GM20431 (cell line): ENCODE data around the gene RARB.

Source experiments
- in situ Hi-C: fragments of 300-500 bp; cut with MseI, MboI; formaldehyde crosslinking; loops from one replicate; pipeline ENCODE4 v1.15.0; 2020; ENCODE audit warnings: low sequenced_read_pairs; ENCODE audit not compliant: unreplicated experiment

RARB gene

GRCh38 chr3:25465266-25465860 lies 37.3 kb downstream of the RARB start:
- in situ Hi-C loops: no loop called here

- in situ Hi-C loops: no loop called here
Observed at GRCh38 chr3:25468866-25469319, 40.8 kb downstream of the RARB start.

DNA sequence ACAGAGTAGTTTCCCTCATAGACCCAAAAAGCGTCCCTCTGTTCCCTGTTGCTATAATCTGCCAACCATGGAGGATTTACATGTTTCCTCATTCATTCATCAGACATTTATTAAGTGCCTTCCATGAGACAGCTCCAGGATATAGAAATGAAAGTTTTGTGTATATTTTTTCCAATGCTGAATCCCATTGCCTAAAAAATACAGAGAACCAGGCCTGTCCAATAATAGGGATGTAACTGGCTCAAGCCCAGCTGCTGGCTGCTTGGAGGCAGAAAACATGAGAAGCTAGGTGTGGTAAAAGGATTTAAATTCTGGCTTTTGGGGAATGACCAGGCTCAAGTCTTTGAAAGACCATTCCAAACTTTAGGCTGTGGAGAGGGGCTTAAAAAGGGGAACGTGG lies 41.5 kb downstream of the RARB start:
- in situ Hi-C loops: no loop called here

DNA sequence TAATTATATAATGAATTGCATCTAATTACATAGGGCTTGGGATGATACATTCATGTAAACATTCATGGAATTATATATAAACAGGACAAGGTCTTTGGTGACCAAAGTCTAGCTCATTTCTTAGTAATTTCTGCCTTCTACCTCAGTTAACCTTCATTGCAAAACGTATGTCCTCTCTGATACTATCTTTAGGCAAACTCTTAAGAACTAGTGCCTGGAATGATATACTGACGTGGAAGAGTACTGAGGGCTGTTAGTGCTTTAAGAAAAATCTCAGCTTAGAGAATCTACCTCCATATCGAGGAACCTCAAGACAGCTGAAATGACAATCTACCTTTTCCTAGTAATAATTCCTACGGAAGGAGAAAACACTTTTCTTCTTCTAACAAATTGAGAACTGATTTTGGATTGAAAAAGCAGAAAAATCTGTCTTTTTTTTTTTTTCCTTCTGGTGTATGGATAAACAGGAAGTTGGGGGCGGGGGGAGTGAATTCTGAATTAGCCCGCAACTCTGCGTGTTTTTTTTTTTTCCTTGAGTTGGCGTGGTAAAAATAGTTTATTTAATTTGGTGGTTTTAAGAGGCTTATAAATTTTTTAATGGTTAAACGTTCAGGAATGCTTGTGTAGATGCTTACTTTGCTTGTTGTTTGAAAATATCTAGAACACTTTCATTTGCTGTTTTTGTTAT lies 43.2 kb downstream of the RARB start:
- in situ Hi-C loops: no loop called here

- in situ Hi-C loops: no loop called here
Observed at GRCh38 chr3:25472153-25472552, 44.1 kb downstream of the RARB start.

- in situ Hi-C loops: no loop called here
Observed at GRCh38 chr3:25472731-25473130, 44.7 kb downstream of the RARB start.

DNA sequence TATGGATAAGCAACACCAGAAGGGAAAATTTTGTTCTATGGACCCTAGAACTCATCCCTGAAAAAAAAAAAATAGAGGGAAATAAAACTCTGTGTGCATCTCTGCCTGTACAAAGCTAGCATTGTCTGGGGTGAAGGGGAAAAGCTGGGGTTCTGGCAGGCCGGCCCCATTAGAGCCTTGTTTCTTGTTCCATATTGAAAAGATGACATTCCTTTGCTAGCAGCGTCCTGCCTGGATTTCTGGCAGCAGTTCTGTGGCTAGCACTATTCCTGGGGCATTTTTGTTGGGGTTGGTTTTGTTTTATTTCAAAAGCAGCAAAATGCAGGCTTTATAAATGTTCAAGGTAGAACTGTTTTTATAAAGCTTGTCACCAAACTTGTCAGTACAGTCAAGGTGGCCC lies 45.2 kb downstream of the RARB start:
- in situ Hi-C loops: no loop called here

DNA sequence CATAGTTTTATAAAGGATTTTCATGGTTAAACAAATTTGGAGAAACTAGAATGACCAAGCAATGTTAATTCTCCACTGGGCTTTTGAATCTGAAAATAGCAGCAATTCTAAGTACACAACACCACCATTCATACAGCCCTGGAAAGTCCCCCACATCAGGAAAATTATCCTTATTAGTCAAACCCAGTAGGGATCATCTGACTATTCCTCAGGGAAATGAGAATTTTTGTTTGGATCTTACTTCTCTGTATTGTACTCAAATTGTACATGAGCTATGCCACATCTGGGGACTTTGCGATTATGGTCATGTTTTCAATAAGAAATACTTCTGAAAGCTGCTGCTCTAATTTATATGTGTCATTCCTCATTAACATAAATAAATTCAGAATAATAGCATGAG lies 46.0 kb downstream of the RARB start:
- in situ Hi-C loops: no loop called here

- in situ Hi-C loops: no loop called here
Observed at GRCh38 chr3:25476639-25477038, 48.6 kb downstream of the RARB start.

DNA sequence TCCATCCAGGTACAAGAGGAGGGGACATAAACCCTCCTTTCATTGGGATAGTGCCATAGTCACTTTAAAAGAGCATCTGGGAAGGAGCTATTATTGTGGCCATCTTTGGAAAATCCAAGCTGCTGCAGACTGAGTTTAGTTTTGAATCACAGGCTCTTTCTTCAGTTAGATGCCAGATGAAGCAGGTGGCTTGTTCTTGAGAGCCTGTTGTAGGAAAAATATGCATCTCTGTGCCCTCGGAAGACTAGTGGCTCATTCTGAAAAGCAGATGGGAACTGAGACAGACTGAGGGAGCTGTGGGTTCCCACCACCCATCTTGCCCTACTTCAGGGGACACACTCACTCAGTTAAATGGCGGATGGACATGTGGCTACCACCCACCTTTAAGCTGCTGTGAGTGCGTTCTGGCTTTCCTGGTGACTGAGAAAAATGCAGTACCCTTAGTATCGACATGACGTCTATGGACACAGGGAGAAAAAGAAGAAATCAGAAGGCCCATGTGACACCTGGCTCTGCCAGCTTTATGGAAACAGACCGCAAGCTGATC lies 50.2 kb downstream of the RARB start:
- in situ Hi-C loops: no loop called here

DNA sequence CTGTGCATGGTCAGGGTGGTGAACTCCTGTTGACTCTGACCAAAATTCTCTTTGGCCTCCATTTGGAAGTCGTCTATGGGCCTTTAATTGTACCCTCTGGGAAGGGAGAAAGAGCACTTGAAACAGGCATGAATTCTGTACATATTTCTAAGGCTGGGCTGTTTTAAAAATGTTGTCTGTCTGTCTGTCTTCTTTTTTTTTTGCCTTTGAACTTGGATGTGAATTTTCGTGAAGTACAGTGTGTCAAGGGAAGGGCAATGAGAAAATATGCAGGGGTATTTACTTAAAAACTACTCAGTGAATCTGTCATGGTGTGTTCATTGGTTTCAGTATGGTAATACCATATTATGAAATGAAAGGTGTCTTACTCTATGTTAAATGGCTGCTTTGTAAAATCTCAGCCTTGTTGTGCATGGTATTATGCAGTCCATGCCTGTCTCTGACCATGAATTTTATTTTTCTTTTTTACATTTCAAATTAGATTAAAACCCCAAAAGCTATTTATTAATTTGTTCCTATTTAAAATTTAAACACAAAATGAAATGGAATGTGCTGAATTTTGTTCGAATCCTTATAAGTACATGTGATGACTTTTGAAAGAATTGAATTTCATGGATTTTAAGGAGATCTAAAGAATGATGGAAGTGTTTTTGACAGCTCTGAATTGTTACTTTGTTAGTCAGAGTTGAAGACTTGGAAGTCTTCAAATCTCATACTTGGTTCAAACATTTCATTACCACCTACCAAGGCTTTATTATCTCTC lies 51.1 kb downstream of the RARB start:
- in situ Hi-C loops: no loop called here

DNA sequence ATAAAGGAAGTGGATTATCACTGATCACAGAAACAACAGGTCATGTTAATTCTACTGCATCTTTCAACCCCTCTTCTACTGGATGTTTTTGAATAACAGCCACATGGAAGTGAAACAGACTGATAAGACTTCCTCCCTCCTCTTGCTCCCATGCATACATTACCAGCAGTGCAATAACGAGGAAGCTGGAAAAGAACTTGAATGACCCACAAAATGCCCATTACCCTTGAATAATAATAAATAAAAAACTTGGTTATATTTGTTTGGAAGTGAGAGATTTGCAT lies 51.6 kb downstream of the RARB start:
- in situ Hi-C loops: no loop called here

- in situ Hi-C loops: no loop called here
Observed at GRCh38 chr3:25480811-25481210, 52.7 kb downstream of the RARB start.

- in situ Hi-C loops: no loop called here
Observed at GRCh38 chr3:25481386-25481785, 53.3 kb downstream of the RARB start.

DNA sequence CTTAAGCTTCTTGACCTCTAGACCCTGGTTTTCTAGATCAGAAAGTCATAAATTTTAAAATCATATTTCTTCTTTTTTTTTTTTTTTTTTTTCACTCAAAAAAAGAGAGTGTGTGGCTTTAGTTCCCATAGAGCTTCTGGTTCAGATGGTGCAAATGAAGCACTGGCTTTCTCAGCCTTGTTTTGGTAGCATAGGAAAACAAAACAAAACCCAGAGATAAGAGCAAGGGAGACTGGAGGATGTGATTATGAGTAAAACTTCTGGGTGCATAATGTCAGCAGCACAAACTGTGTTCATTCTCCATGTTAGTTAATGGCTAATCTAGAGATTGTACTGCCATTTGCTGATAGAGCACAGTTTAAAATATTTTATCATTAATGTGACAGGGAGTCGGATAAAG lies 55.4 kb downstream of the RARB start:
- in situ Hi-C loops: no loop called here

DNA sequence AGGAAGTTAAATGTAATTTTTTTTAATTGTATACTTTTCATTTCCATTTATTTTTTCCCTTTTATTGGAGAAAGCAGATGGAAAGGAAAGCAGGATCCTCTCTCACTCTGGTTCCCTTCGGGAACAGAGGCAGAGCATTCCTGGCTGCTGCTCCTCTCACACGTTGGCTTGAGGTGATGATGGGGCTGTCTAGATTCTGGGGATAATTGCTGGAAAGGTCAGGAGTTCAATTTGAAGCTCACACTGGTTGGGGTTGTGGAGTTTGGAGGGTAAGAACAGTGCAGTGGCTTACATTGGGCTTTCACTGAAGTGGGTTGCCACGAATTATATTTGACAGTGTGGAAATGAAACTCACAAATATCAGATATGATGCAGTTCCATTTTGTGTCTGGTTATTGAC lies 57.6 kb downstream of the RARB start:
- in situ Hi-C loops: no loop called here

DNA sequence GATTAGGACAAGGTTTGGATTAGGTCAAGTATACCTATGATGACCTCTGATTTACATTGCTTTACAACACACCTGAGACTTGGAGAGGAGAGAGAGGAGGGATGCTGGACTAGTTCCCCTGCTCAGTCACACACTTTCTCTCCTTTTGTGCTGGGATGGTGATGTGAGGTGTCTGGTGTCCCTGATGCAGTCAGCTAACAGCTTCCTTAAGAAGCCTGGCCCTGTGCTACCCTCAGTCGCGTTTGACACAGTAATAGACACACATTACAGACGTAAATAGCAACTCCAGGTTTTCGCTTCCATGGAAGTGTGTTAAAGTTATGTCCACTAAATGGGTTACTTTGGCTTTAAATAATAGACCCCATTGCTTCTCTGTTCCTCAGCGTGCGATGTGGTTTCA lies 58.9 kb downstream of the RARB start:
- in situ Hi-C loops: no loop called here

GRCh38 chr3:25489858-25490593 lies 62.0 kb downstream of the RARB start:
- in situ Hi-C loops: no loop called here

- in situ Hi-C loops: no loop called here
Observed at GRCh38 chr3:25493246-25493645, 65.2 kb downstream of the RARB start.

- in situ Hi-C loops: no loop called here
Observed at GRCh38 chr3:25493786-25494185, 65.7 kb downstream of the RARB start.

DNA sequence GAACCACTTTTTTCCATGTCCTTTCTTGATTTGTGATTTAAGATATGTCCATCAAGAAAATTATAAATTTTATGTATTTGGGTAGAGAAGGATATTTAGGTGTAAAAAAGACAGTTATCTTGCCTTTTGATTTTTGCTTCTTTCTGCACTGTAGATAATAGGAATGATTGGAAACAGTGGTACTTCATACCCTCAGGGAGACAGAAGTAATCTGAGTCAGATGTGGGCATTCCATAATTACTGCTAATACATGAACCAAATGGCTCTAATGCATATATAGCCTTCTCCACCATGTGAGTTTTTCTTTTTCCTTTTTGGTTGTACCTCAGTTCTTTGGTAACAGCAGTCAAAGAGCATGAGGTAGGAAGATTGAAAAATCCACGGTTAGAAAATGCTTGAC lies 67.2 kb downstream of the RARB start:
- in situ Hi-C loops: no loop called here
